Left ventricle myocardium inferior (tissue), 1 donor: Measurements from ENCODE around the gene SERPINB6. TPM values are rescaled to one million over a fixed set of nuclear protein-coding genes. Genes with fewer than 3 reads are reported as not detected.
"Not testable (repeated sequence)": the region's sequence is repeated elsewhere in the genome, so short reads cannot be mapped to it uniquely, and the experiment has no call there.

Experiments used
- DNase-seq: peaks from one replicate; pipeline ENCODE4 v3.0.0-alpha.2; 2020
- H3K27ac ChIP-seq: fragments of 200-600 bp; replicated peaks from 2 replicates; pipeline ENCODE4 v1.8.0; 2021
- H3K27me3 ChIP-seq: fragments of 200-600 bp; 2 replicates; pipeline ENCODE4 v1.8.0; 2021; ENCODE audit warnings: low read depth
- H3K36me3 ChIP-seq: fragments of 200-600 bp; 2 replicates; pipeline ENCODE4 v1.8.0; 2021
- H3K4me1 ChIP-seq: fragments of 200-600 bp; 2 replicates; pipeline ENCODE4 v1.8.0; 2021
- H3K4me3 ChIP-seq: fragments of 200-600 bp; 2 replicates; pipeline ENCODE4 v1.8.0; 2021; ENCODE audit warnings: mild to moderate bottlenecking, moderate library complexity
- H3K9me3 ChIP-seq: fragments of 200-600 bp; replicated peaks from 2 replicates; pipeline ENCODE4 v1.8.0; 2021
- intact Hi-C: fragments of 100-400 bp; cut with micrococcal nuclease; formaldehyde crosslinking; loops from one replicate; pipeline ENCODE4 v1.11.0; 2022
- total RNA-seq: library from RNA; stranded (reverse); fragmentation: NEBNext Ultra II Directional; extraction: Animal tissue kit (Norgen Biotek cat#: 25700); gene quantifications from one replicate; pipeline ENCODE4 v1.2.1, GENCODE V29; 2021
- TF ChIP-seq, protein P1 (sequence below): fragments of 200-600 bp; IDR thresholded peaks from 2 replicates; pipeline ENCODE4 v1.8.0; 2021; ENCODE audit warnings: antibody characterized with exemption, mild to moderate bottlenecking, borderline replicate concordance
- donor health status: DM: no; HTN: yes; CAD: no; lungs with severe emphysema.

Gene SERPINB6
- total RNA-seq, 1 donor from 2014 or later, result 233 TPM

DNA sequence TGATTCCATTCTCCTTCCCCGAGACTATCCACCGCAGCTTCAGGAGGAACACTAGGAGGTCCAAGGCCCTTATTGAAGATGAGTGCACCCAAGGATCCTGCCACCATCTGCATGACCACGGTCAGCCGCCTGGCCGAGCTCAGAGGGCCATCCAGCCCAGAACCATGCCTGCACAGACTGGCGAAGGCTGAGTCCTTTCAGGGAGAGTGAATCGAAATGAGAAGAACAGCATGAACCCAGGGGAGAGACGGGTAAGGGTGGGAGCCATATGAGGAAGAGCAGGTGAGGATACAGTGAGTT is 26.3 kb downstream of the SERPINB6 start:
- no peaks in the 10 kb centered on the region for H3K27me3 ChIP-seq
- peak overlapping the region; percentile 62 for H3K27ac ChIP-seq
- no peak overlapping the region for H3K4me3 ChIP-seq
- TF ChIP-seq, protein P1, sequence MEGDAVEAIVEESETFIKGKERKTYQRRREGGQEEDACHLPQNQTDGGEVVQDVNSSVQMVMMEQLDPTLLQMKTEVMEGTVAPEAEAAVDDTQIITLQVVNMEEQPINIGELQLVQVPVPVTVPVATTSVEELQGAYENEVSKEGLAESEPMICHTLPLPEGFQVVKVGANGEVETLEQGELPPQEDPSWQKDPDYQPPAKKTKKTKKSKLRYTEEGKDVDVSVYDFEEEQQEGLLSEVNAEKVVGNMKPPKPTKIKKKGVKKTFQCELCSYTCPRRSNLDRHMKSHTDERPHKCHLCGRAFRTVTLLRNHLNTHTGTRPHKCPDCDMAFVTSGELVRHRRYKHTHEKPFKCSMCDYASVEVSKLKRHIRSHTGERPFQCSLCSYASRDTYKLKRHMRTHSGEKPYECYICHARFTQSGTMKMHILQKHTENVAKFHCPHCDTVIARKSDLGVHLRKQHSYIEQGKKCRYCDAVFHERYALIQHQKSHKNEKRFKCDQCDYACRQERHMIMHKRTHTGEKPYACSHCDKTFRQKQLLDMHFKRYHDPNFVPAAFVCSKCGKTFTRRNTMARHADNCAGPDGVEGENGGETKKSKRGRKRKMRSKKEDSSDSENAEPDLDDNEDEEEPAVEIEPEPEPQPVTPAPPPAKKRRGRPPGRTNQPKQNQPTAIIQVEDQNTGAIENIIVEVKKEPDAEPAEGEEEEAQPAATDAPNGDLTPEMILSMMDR, result no peak
- H3K9me3 ChIP-seq, result no peaks in the 10 kb centered on the region
- peaks cover 23% of the 10 kb centered on the region for H3K36me3 ChIP-seq
- DNase-seq, result no peak
- intact Hi-C loops, result no loop called here
- peaks cover 67% of the 10 kb centered on the region for H3K4me1 ChIP-seq

DNA sequence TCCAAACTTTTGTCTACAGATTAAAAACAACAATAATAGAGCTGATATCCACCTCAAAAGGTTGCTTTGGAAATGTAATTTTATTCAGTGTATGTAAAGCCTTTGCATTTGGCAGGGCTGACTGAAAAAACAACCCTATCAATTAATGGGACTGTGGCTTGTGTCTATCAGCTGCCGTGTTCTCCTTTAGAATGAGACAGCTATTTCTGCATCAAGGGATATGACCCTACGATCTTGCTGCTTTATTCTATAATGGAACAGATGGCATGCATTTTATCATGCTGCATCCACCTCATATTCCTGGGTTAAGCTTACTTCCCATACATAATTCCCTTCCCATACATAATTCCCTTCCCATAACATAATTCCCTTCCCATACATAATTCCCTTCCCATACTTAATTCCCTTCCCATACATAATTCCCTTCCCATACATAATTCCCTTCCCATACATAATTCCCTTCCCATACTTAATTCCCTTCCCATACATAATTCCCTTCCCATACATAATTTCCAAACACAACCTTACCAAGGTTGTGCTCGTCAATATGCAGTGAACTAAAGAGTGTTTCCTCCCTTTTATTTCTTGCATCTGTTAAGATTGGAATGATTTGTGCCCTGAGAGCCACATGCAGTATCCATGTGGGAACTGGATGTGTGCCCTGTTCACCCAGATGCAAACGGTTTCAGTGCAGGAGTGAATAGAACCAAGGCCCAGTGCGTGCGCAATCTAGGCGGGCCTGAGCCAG is 26.8 kb downstream of the SERPINB6 start:
- H3K4me1 ChIP-seq, result peaks cover 65% of the 10 kb centered on the region
- intact Hi-C loops, result no loop called here
- H3K27ac ChIP-seq, result peak overlapping the region; percentile 62
- no peak overlapping the region for H3K4me3 ChIP-seq
- no peaks in the 10 kb centered on the region for H3K9me3 ChIP-seq
- TF ChIP-seq, protein P1, result no peak
- no peaks in the 10 kb centered on the region for H3K27me3 ChIP-seq
- peaks cover 23% of the 10 kb centered on the region for H3K36me3 ChIP-seq
- no peak for DNase-seq

DNA sequence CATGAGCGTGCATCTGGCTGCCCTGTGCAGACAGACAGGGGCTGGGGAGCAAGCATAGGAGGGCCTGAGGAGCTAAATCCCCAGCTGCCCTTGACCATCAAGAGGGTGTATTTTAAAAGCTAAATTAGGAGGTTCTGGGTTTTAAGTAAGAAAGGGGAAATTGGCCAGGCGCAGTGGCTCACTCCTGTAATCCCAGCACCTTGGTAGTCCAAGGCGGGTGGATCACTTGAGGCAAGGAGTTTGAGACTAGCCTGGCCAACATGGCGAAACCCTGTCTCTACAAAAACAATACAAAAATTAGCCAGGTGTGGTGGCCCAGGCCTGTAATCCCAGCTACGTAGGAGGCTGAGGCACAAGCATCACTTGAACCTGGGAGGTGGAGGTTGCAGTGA is 27.8 kb downstream of the SERPINB6 start:
- DNase-seq, result no peak
- Histone ChIP-seq H3K36me3 (peaks cover 17% of the 10 kb centered on the region), H3K27ac (peak overlapping the region; percentile 62), H3K27me3 (no peaks in the 10 kb centered on the region), H3K4me1 (peaks cover 61% of the 10 kb centered on the region), H3K4me3 (peak overlapping the region; percentile 19), H3K9me3 (no peaks in the 10 kb centered on the region)
- TF ChIP-seq, protein P1, result no peak
- intact Hi-C loops, result no loop called here

DNA sequence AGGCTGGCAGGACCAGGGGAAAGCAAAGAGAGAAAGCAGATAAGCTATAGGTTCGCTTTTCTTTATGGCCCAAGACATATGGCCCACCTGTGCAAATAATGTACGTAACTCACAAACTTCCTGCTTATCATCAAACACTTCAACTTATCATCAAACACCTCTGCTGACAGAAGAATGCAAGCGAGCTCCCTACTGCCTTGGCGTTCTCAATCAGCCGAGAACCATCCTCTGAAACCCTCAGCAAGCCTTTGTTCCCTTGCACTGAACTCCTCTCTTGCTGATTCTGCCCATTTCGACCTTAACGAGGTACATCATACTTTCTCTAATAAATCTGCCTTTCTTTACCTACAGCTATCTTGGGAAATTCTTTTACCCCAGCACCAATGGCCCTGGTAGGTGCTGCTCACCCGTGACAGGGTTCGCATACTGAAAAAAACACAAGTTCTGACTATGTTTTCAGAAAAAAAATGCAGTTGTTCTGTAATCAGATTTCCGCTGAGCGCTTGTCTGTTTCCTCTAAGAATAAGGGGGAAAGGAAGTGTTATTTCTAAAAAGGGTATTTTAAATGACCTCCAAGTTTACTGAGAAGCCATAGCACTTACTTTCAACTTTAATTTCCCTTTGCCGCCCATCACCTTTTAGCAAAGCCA is 28.3 kb downstream of the SERPINB6 start:
- H3K4me3 ChIP-seq, result peak overlapping the region; percentile 19

DNA sequence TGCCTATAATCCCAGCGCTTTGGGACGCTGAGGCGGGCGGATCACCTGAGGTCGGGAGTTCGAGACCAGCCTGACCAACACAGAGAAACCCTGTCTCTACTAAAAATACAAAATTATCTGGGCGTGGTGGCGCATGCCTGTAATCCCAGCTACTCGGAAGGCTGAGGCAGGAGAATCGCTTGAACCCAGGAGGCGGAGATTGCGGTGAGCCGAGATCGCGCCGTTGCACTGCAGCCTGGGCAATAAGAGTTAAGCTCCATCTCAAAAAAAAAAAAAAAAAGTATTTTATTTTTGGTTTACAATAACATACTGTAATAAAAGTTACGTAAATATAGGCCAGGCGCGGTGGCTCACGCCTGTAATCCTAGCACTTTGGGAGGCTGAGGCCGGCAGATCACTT is 29.3 kb downstream of the SERPINB6 start:
- DNase-seq, H3K36me3 ChIP-seq, H3K4me3 ChIP-seq, H3K9me3 ChIP-seq, intact Hi-C loops, H3K27me3 ChIP-seq: not testable (repeated sequence)
- H3K4me1 ChIP-seq, result peaks cover 53% of the 10 kb centered on the region
- H3K27ac ChIP-seq, result peak overlapping the region; percentile 62

More for the DNA sequence above, 28.3 kb downstream of the SERPINB6 start:
- Histone ChIP-seq H3K27me3 (no peaks in the 10 kb centered on the region), H3K4me1 (peaks cover 61% of the 10 kb centered on the region), H3K27ac (peak overlapping the region; percentile 62), H3K9me3 (no peaks in the 10 kb centered on the region), H3K36me3 (peaks cover 12% of the 10 kb centered on the region)
- DNase-seq, result no peak
- intact Hi-C loops, result no loop called here
- TF ChIP-seq, protein P1, result no peak

DNA sequence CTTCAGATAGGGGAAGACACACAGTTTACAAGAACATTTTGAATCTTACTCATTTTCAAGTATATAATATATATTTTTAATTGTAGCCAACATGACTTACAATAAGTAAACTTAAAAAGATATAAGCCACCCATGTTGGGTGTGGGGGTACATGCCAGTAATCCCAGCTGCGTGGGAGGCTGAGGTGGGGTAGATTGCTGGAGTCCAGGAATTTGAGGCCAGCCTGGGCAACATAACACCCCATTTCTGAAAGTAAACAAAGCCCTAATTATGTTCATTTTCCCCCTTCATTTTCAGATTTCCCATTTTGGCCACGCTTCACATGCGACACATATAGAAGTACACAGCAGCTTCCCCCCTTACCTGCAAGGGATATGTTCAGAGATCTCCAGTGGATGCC is 30.5 kb downstream of the SERPINB6 start:
- Histone ChIP-seq H3K27me3 (no peaks in the 10 kb centered on the region), H3K9me3 (no peaks in the 10 kb centered on the region), H3K4me3 (no peak overlapping the region), H3K4me1 (peaks cover 44% of the 10 kb centered on the region), H3K36me3 (no peaks in the 10 kb centered on the region), H3K27ac (no peak overlapping the region)
- DNase-seq, result no peak
- TF ChIP-seq, protein P1, result no peak
- intact Hi-C loops, result no loop called here
